ENCODE results near the gene SCYL3.
"Not testable (repeated sequence)": the region's sequence is repeated elsewhere in the genome, so short reads cannot be mapped to it uniquely, and the experiment has no call there.

Gene SCYL3

DNA sequence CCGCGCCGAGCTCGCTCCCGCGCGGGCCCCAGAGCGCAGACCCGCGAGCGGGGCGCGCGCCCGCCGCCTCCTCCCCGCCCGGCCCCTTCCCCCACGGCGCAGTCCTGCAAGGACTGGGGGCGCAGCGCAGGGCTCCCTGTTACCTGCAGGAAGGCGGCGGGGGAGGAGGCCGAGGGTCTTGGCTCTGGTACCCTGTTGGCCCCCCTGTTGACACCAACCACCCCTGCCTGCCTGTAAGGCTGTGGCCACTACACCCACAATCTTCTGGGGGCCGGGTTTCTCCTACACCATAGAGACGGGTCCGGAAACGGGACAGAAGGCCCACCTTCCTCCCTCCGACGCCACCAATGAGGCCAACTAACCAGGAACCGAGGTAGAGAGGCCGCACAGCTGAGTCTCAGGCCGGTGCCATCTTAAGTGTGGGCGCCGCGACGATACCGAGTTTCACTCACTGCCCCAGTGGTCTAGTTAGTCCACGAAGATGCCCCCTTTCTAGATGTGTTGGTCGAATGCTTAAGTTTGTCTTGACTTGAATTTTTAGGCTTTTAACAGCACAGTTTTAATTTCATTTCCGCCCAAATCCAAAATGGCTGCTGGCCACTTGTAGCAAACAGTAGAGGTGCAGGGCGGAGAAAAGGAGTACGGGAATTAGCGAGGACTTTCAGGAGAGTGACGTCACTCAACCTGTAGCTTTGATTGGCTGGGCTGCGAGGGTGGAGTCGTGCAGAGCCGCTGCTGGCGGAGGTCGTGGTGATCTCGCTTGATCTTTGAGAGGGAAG lies at the start of gene SCYL3:
TSS of gene SCYL3 (minus strand) at position 252 of the 779 bp plus-strand sequence. CDS start 5,056 bp downstream, outside the sequence.
- DNase-seq = peak; percentile 100

GRCh38 chr1:169941982-169942830 lies 48.5 kb upstream of the SCYL3 start:
- DNase-seq = no peak

DNA sequence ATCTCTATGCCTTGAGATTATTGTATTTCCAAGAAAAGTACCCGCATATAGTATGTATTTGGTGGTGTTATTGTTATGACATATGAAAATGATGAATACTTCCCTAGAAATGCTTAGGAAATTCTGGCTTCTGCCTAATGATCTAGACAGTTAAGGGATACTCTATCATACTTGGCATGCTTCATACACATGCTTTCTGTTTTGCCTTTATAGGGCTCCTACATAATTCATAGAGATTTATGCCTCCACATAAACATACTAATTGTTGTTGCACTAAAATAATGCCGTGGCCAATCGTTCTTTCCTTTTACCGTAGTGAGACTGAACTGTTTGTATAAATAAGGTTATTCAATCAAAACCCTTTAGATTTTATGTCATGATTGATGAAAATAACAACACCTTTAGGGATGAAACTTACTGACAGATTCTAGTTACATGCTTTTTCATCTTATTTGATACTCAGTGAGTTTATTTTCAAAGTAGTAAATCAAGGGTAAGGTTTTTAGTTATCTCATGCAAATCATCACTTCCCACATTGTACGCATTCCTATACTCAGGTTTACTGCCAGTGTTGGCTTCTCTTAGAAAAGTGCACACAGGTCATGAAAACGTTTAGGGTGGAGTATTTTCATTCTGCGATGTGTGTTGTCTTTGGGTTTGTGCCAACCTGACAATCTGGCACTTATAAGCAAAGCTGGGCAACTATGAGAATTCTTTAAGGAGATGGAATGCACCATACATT lies 40.5 kb upstream of the SCYL3 start:
- no peak for DNase-seq

- DNase-seq = no peak
Measured at GRCh38 chr1:169931795-169932231, 38.1 kb upstream of the SCYL3 start.

GRCh38 chr1:169929210-169929526 lies 35.5 kb upstream of the SCYL3 start:
- no peak for DNase-seq

GRCh38 chr1:169928438-169929209 lies 34.9 kb upstream of the SCYL3 start:
- DNase-seq = no peak

DNA sequence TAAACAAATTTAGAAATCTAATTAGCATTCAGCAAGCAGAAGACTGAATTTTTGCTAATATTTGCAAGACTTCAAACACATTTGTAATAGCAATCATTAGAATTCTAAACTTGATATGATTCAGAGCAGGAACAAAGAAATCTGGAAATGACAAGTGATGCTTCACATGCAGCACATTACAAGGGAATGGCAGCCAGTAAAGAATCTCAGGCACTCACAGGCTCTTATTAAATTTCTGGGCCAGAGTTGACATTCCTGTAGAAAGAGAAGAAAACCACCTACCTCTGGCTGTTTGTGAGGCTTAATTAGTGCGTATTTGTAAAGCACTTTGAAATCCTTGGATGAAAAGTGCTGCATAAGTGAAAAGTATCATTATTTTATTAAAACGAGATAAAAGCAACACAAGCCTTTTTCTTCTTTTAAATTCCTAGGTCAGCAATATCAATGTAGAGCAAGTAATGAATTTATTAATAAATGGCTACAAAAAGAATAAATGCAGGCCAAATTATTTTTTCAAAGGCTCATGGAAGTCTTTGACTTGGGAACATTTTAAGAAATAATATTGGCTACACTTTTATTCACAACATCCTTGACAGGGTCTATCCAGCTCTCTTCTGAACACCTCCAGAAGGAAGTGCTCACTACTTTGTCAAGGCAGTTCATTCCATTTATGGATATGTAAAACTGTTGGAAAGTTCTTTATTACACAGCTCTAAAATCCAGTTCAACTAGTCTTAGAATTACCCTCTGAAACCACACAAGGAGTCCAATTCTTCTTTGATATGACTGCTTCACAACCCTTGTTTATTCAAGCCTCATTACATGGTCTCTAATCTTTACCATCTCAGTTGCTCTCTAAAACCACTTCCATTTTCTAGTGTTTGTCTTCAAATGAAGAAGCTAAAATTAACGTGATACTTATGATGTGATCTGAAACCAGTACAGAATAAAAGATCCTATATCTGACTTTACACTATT lies 32.1 kb upstream of the SCYL3 start:
- DNase-seq = no peak

DNA sequence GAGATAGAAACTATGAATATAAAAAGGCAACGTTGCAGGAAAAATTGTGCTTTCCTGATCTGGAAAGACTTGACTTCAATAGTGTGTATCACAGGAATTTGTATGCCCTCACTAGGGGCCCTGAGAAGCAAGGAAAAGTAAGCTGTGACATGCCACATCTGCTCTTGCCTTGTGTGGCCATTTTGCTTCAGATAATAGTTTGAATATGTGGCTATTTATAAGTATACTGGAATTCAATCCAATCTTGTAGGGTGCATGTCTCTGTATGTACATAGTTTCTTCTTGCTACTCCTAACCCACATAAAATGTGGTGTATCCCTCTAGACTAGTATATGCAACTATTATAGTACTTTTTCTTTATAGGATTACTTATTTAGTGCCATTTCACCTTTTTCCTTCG lies 31.1 kb upstream of the SCYL3 start:
- no peak for DNase-seq

DNA sequence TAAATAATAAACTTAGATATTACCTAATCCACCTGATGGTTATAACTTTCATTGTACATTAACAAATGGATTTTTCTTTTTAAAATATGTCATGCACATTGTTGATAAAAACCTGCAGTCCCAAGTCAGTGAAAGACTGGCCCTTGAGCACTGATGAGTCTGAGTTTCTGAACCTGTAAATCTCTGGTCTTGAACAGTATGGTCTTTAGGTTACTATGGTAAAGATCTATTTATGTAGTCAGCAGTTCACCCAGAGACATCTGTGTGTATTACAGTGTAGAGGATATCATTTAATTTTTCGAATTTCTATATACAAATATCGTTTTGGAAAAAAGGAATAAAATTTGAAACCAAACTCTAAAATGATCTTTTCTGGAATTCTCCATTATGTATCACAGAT lies 30.4 kb upstream of the SCYL3 start:
- no peak for DNase-seq

DNA sequence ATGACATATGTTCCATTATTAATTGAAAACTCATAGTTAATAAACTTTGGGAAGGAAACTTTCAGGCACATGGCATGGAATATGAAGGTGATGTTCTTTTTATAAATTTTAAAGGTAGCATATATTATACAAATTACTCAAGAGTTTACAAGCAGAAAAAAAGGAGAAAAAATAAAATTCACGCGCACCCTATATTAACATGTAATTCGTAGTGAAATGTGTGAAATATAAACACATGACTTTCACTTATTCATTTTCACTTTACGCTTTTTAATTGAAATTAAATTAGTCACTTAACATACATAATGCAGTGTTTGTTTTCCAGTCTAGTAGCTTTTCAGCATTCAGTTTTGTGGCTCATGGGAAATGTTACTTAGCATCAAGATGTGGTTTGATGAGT lies 27.4 kb upstream of the SCYL3 start:
- DNase-seq = no peak

GRCh38 chr1:169918927-169919326 lies 25.2 kb upstream of the SCYL3 start:
- no peak for DNase-seq

DNA sequence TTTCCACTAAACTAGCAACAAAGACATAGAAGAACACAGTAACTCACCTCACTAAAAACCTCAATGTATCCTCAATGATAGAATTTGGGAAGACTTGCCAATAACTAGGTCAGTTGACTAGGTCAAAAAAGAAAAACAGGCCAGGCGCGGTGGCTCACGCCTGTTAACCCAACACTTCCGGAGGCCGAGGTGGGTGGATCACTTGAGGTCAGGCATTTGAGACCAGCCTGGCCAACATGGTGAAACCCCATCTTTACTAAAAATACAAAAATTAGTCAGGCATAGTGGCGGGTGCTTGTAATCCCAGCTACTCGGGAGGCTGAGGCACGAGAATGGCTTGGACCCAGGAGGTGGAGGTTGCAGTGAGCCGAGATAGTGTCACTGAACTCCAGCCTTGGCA lies 24.5 kb upstream of the SCYL3 start:
- DNase-seq = not testable (repeated sequence)

DNA sequence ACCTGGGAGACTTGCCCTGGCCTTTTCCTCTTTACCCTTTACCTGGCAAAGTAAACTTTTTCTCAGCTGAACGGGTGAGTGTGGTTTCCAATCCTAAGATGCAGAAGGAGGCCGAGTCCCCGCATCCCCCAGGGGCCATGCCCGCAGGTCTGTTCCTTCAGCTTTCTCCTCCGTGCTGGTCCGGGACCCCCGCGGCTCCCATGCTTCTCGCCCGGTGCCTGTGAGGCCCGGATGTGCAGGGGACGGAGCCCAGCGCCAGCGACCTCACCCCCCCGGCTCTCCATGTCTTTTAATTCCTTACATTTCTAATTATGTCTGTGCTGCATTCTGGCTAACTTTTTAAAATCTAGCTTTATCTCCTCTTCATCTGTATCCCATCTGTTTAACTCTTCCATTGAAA lies 21.5 kb upstream of the SCYL3 start:
- no peak for DNase-seq

DNA sequence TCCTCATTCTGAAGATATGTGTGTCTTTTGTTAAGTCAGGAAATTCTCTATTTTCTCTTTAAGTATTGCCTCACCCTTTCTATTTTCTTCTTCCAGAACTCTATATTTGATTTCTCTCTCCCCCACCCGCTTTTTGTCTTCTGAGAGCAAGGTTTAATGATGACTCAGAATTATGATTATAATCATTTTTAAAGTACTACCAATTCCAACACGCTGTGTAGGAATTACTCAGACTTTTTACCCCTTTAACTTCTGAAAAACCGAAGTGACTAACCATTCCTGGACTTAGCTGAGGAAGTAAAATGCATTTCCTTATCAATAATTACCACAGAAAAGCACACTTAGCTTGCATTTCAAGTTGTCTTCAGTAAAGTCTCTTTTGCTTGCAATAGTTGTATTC lies 20.8 kb upstream of the SCYL3 start:
- no peak for DNase-seq

- DNase-seq = no peak
Measured at GRCh38 chr1:169909499-169909898, 15.8 kb upstream of the SCYL3 start.

DNA sequence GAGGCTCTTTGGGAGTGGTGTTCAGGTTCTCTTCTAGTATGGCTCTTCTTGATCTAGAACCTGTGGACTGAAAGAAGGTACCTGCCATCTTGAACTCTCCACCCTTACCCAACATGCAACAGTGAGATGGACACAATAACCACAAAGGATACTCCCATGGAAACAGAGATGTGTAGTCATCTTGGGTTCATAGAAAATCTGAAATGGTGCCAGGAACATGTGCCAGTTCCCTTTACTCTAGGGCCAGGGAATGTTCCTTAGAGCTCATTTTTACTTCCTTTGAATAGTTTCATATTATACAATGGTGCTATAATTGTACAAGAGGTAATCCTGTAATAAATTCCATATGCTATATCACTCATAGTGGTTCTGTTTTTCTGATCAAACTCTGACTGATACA lies 13.2 kb upstream of the SCYL3 start:
- no peak for DNase-seq

DNA sequence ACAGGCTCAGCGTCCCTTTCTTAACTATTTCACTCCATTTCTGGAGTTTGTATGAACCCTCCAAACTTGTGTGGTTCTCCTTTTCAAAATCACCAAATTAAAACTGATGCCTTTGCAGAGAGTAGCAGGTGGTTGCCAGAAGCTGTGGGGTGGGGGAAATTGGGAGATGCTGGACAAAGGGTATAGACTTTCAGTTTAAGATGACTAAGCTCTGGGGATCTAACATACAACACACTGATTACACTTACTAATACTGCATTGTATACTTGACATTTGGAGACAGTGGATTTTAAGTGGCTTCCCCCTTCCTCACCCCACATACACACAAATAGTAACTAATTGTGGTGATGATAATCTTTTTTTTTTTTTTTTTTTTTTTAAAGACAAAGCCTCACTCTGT lies 11.1 kb upstream of the SCYL3 start:
- no peak for DNase-seq

DNA sequence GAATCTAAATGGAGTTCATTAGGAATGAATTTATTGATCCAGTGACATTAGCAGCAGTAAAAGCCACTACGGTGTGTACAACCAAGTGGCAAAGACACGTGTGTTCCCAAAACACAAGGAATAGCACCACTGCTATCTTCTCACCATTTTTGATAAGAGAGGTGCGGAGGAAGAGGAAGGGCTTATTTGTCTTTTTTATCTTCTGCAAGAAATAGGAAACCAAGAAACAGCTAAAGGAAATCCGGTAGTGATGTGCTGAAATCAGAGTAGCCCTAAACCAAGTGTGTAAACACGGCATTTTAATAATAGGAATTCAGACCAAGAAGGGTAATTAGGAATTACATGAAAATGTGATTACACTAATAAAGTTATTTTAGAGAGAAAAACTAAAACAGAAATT lies 9.1 kb upstream of the SCYL3 start:
- DNase-seq = no peak

DNA sequence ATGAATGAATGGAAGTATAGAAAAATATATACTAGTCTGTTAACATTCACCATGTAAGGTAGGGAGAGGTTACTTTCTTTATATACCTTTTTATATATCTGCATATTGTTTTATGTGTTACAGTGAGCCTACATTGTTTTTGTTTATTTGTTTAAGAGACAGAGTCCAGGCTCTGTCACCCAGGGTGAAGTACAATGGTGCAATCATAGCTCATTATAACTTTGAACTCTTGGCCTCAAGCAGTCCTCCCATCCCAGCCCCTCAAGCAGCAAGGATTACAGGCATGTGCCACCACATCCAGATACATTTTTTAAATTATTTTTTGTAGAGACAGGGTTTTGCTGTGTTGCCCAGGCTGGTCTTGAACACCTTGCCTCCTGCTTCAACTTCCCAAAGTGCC lies 7.4 kb upstream of the SCYL3 start:
- DNase-seq = no peak

DNA sequence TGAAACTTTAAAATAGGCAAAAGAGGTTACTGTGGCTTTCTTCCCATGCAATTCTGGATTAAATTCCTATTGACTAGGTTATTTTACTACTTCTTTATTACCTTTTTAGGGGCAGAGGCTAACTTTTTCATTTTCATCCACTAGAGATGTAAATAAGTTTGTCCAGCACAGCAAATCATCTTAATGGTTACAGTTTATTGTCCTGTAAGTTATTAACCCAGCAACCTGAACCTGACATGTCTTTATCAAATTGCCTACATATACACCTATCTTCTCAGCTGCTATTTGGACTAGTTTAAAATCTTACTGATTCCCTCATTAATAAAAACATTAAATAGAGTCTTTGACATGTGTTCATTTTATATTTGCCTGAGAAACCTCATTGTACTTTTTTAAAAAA lies 6.9 kb upstream of the SCYL3 start:
- no peak for DNase-seq

GRCh38 chr1:169899519-169900217 lies 6.0 kb upstream of the SCYL3 start:
- no peak for DNase-seq
